Measurements from ENCODE around the gene SVBP.
"Not testable (repeated sequence)": the region's sequence is repeated elsewhere in the genome, so short reads cannot be mapped to it uniquely, and the experiment has no call there.

Gene SVBP

GRCh38 chr1:42816585-42817439, at the start of gene SVBP, which contains the start of gene ERMAP:
Gene SVBP (minus strand): TSS chr1:42817397. CDS start chr1:42816544, 853 bp downstream.
Gene ERMAP (plus strand): TSS chr1:42817122. CDS start chr1:42830449, 13,327 bp downstream.
- peak in 1 of 2 experiments; percentile 68 for DNase-seq

- no peak for DNase-seq
Measured at GRCh38 chr1:42866549-42866948, 49.4 kb upstream of the SVBP start.

- DNase-seq: no peak
Measured at GRCh38 chr1:42861014-42861399, 43.8 kb upstream of the SVBP start.

- DNase-seq: no peak
Measured at GRCh38 chr1:42860339-42861013, 43.3 kb upstream of the SVBP start.

GRCh38 chr1:42859366-42859765, 42.2 kb upstream of the SVBP start:
- not testable (repeated sequence) for DNase-seq

GRCh38 chr1:42856554-42856953, 39.4 kb upstream of the SVBP start:
- not testable (repeated sequence) for DNase-seq

- DNase-seq: no peak
Measured at GRCh38 chr1:42853116-42853884, 36.1 kb upstream of the SVBP start.

- no peak for DNase-seq
Measured at GRCh38 chr1:42852608-42852980, 35.4 kb upstream of the SVBP start.

- no peak for DNase-seq
Measured at GRCh38 chr1:42851960-42852607, 34.9 kb upstream of the SVBP start.

- DNase-seq: no peak
Measured at GRCh38 chr1:42851420-42851819, 34.2 kb upstream of the SVBP start.

- no peak for DNase-seq
Measured at GRCh38 chr1:42849944-42850343, 32.7 kb upstream of the SVBP start.

GRCh38 chr1:42848823-42849537, 31.8 kb upstream of the SVBP start:
- no peak for DNase-seq

GRCh38 chr1:42847721-42848460, 30.7 kb upstream of the SVBP start:
- no peak for DNase-seq

- no peak for DNase-seq
Measured at GRCh38 chr1:42847111-42847595, 30.0 kb upstream of the SVBP start.

- peak; percentile 68 to 87 for DNase-seq
Measured at GRCh38 chr1:42846257-42847110, 29.3 kb upstream of the SVBP start, which contains the start of gene ZNF691. Gene ZNF691 (plus strand): TSS chr1:42846613. CDS start chr1:42849659, 3,046 bp downstream.

- no peak for DNase-seq
Measured at GRCh38 chr1:42845866-42846256, 28.7 kb upstream of the SVBP start.

GRCh38 chr1:42845193-42845592, 28.0 kb upstream of the SVBP start:
- DNase-seq: no peak

GRCh38 chr1:42844592-42845140, 27.5 kb upstream of the SVBP start:
- DNase-seq: no peak

GRCh38 chr1:42841440-42842147, 24.4 kb upstream of the SVBP start:
- no peak for DNase-seq
